WTC11 (cell line): Measurements from ENCODE around the gene KCNIP1. TPM values are rescaled to one million over a fixed set of nuclear protein-coding genes. Genes with fewer than 3 reads are reported as not detected.

ENCODE experiments used
- ATAC-seq: fragments of 200-7000 bp; cut with Tn5 transposase; 2 replicates; pipeline ENCODE4 v1.10.0; 2021; ENCODE audit warnings: mild to moderate bottlenecking, moderate library complexity
- CTCF ChIA-PET: fragments of 300-600 bp; sonication (Branson Sonifier 250); formaldehyde crosslinking; loops from one replicate; lab custom pipeline; 2021; ENCODE audit warnings: antibody characterized with exemption; lab: Charles Lee
- POLR2A ChIA-PET: fragments of 350-600 bp; sonication (Branson Sonifier 250); formaldehyde crosslinking; loops from one replicate; lab custom pipeline; 2021; ENCODE audit warnings: antibody characterized with exemption; lab: Charles Lee
- DNase-seq: peaks from one replicate; pipeline ENCODE4 v3.0.0; 2021; ENCODE audit warnings: low spot score
- H3K27ac Mint-ChIP-seq: 2 replicates; pipeline ENCODE4 v1.8.0; 2021; ENCODE audit warnings: mixed read lengths
- H3K27me3 Mint-ChIP-seq: 2 replicates; pipeline ENCODE4 v1.8.0; 2021; ENCODE audit warnings: low read depth, mild to moderate bottlenecking, moderate library complexity, mixed read lengths
- H3K36me3 Mint-ChIP-seq: 2 replicates; pipeline ENCODE4 v1.8.0; 2021; ENCODE audit warnings: mixed read lengths
- H3K4me1 Mint-ChIP-seq: 2 replicates; pipeline ENCODE4 v1.8.0; 2022; ENCODE audit warnings: mixed read lengths
- H3K4me3 Mint-ChIP-seq: 2 replicates; pipeline ENCODE4 v1.8.0; 2021; ENCODE audit warnings: mild to moderate bottlenecking, moderate library complexity, mixed read lengths
- H3K9me3 Mint-ChIP-seq: 2 replicates; pipeline ENCODE4 v1.8.0; 2021; ENCODE audit warnings: mixed read lengths
- AFF4 ChIP-seq: sonication (generic); formaldehyde crosslinking; IDR thresholded peaks from 2 replicates; pipeline ENCODE4 v1.8.1; 2023; ENCODE audit warnings: mild to moderate bottlenecking, missing genetic modification reagents, borderline replicate concordance
- ATF2 ChIP-seq: sonication (generic); formaldehyde crosslinking; IDR thresholded peaks from 2 replicates; pipeline ENCODE4 v1.8.1; 2022; ENCODE audit warnings: low read depth, missing genetic modification reagents, borderline replicate concordance
- ERG ChIP-seq: fragments of 250-450 bp; sonication (Bioruptor Pico); IDR thresholded peaks from 2 replicates; pipeline ENCODE4 v1.8.0; 2021; ENCODE audit warnings: mild to moderate bottlenecking
- FOXK1 ChIP-seq: sonication (generic); formaldehyde crosslinking; IDR thresholded peaks from 2 replicates; pipeline ENCODE4 v1.8.0; 2022; ENCODE audit warnings: mild to moderate bottlenecking, moderate library complexity, missing genetic modification reagents
- FOXP1 ChIP-seq: sonication (generic); formaldehyde crosslinking; IDR thresholded peaks from 2 replicates; pipeline ENCODE4 v1.8.0; 2022; ENCODE audit warnings: missing genetic modification reagents, mild to moderate bottlenecking, moderate library complexity, borderline replicate concordance
- FOXP4 ChIP-seq: sonication (generic); formaldehyde crosslinking; IDR thresholded peaks from 2 replicates; pipeline ENCODE4 v1.8.0; 2022; ENCODE audit warnings: mild to moderate bottlenecking, missing genetic modification reagents
- IRF2 ChIP-seq: sonication (generic); formaldehyde crosslinking; IDR thresholded peaks from 2 replicates; pipeline ENCODE4 v1.8.0; 2022; ENCODE audit warnings: low read depth, missing genetic modification reagents, borderline replicate concordance
- JAZF1 ChIP-seq: fragments of 250-450 bp; sonication (Bioruptor Pico); IDR thresholded peaks from 2 replicates; pipeline ENCODE4 v1.9.0; 2021; ENCODE audit warnings: moderate library complexity, mild to moderate bottlenecking, inconsistent platforms
- TP53 ChIP-seq: sonication (generic); formaldehyde crosslinking; IDR thresholded peaks from 2 replicates; pipeline ENCODE4 v1.8.1; 2023; ENCODE audit warnings: mild to moderate bottlenecking, missing genetic modification reagents
- USF1 ChIP-seq: sonication (generic); formaldehyde crosslinking; IDR thresholded peaks from 2 replicates; pipeline ENCODE4 v1.8.0; 2022; ENCODE audit warnings: mild to moderate bottlenecking, missing genetic modification reagents
- ZNF232 ChIP-seq: sonication (generic); formaldehyde crosslinking; IDR thresholded peaks from 2 replicates; pipeline ENCODE4 v1.8.0; 2022; ENCODE audit warnings: mild to moderate bottlenecking, missing genetic modification reagents
- ZNF396 ChIP-seq: fragments of 250-450 bp; sonication (Bioruptor Pico); IDR thresholded peaks from 2 replicates; pipeline ENCODE4 v1.8.0; 2021; ENCODE audit warnings: mild to moderate bottlenecking, moderate library complexity, borderline replicate concordance
- total RNA-seq: library from RNA; stranded (reverse); gene quantifications from 3 replicates; pipeline ENCODE4 v1.2.3, GENCODE V29; 2021

Gene KCNIP1
- total RNA-seq, 1 experiment from 2014 or later, result 0.59 TPM

GRCh38 chr5:170476704-170477103 is 27.1 kb upstream of the KCNIP1 start (continued):
- TF ChIP-seq AFF4, result no peak
- TF ChIP-seq ZNF232 (CRISPR knock-in tag), result no peak
- TF ChIP-seq ZNF396, result no peak
- TF ChIP-seq USF1, result no peak
- TF ChIP-seq ATF2, result no peak
- no peak for TF ChIP-seq IRF2 (CRISPR knock-in tag)
- TF ChIP-seq FOXP4 (CRISPR knock-in tag), result no peak

- Mint-ChIP-seq H3K4me3 (no peak overlapping the region), H3K9me3 (peaks cover 4% of the 10 kb centered on the region; the same call in 1 of the 2 replicates), H3K4me1 (peaks cover 16% of the 10 kb centered on the region), H3K27me3 (no peaks in the 10 kb centered on the region), H3K36me3 (0 out of 2 replicates have a peak, but pooled peaks cover 3% of the 10 kb centered on the region), H3K27ac (no peak overlapping the region)
- DNase-seq (no peak), ATAC-seq (no peak)
- POLR2A ChIA-PET, result no interaction called here
- TF ChIP-seq ZNF232 (CRISPR knock-in tag) (no peak), USF1 (no peak), ERG (CRISPR knock-in tag) (no peak)
- CTCF ChIA-PET, result no interaction called here
Observed at GRCh38 chr5:170477906-170478305, 25.9 kb upstream of the KCNIP1 start.

- peaks cover 4% of the 10 kb centered on the region; the same call in 1 of the 2 replicates for H3K9me3 Mint-ChIP-seq
- no peak overlapping the region for H3K4me3 Mint-ChIP-seq
- DNase-seq, result no peak
- no peaks in the 10 kb centered on the region for H3K27me3 Mint-ChIP-seq
- 0 out of 2 replicates have a peak, but pooled peaks cover 3% of the 10 kb centered on the region for H3K36me3 Mint-ChIP-seq
- TF ChIP-seq FOXP1 (no peak), JAZF1 (no peak), FOXK1 (CRISPR knock-in tag) (no peak), TP53 (CRISPR knock-in tag) (no peak)
- TF ChIP-seq, all 79 proteins: peak for 0
- no peak overlapping the region for H3K27ac Mint-ChIP-seq
- peaks cover 16% of the 10 kb centered on the region for H3K4me1 Mint-ChIP-seq
- POLR2A ChIA-PET, result no interaction called here
- ATAC-seq, result no peak
- CTCF ChIA-PET, result no interaction called here
Observed at GRCh38 chr5:170478306-170478705, 25.5 kb upstream of the KCNIP1 start.
